ENCODE results near the gene NEIL3. TPM values are rescaled to one million over a fixed set of nuclear protein-coding genes. Genes with fewer than 3 reads are reported as not detected.

The NEIL3 gene
- total RNA-seq, 1 experiment from 2014 or later, result 18.1 TPM

GRCh38 chr4:177404986-177405385 is 95.3 kb downstream of the NEIL3 start:
- no peaks in the 10 kb centered on the region for H3K27me3 ChIP-seq (ENCODE audit: insufficient read depth, low read length)
- H3K4me3 ChIP-seq (replicated peaks in 1 of 2; ENCODE audit: low read depth in 1 of 2, low read length in 2 of 2), result no peak overlapping the region
- POLR2A ChIA-PET, result no interaction called here
- BruUV-seq (replicated peaks), result no TSS peak
- H3K9ac ChIP-seq (ENCODE audit: low read length), result no peak overlapping the region
- H3K4me2 ChIP-seq (ENCODE audit: low read length), result no peak overlapping the region
- no peaks in the 10 kb centered on the region for H4K20me1 ChIP-seq (ENCODE audit: insufficient read depth)
- no peaks in the 10 kb centered on the region for H3K36me3 ChIP-seq (ENCODE audit: control insufficient read depth in 1 of 2, insufficient read depth in 2 of 2, low read length in 2 of 2)
- DNase-seq (ENCODE audit: low read depth, low spot score), result no peak
- no peaks in the 10 kb centered on the region for H3K9me3 ChIP-seq (ENCODE audit: control insufficient read depth in 1 of 2, insufficient read depth in 1 of 2, low read depth in 1 of 2, low read length in 2 of 2)
- CTCF ChIA-PET, result no interaction called here
- H2AFZ ChIP-seq (ENCODE audit: low read depth, low read length, poor library complexity, severe bottlenecking), result no peak overlapping the region
- H3K27ac ChIP-seq (ENCODE audit: low read depth, low read length), result no peak overlapping the region
- no peaks in the 10 kb centered on the region for H3K79me2 ChIP-seq (ENCODE audit: insufficient read depth, low read length)
- RAD21 ChIA-PET (ENCODE audit: low non-redundant PET in 1 of 2, low total read pairs in 2 of 2, uncharacterized antibody in 2 of 2, unreplicated experiment in 2 of 2), result no interaction called here
- TF ChIP-seq REST (IDR thresholded peaks at IDR 0.05; ENCODE audit: low read depth), result no peak
- TF ChIP-seq SP1 (IDR thresholded peaks at IDR 0.05; ENCODE audit: low read depth), result no peak
- TF ChIP-seq SRF (IDR thresholded peaks at IDR 0.05; ENCODE audit: low read depth), result no peak
- TF ChIP-seq ELF1 (IDR thresholded peaks at IDR 0.05; ENCODE audit: borderline replicate concordance, low read depth), result no peak
- no peak for TF ChIP-seq EZH2 (IDR thresholded peaks at IDR 0.05)
- no peak for TF ChIP-seq ZNF274 (IDR thresholded peaks at IDR 0.05; ENCODE audit: low read depth, low read length)
- TF ChIP-seq ZFX (IDR thresholded peaks at IDR 0.05), result no peak
- no peak for TF ChIP-seq FOSL1 (IDR thresholded peaks at IDR 0.05; ENCODE audit: low read depth)
- TF ChIP-seq CTCF (IDR thresholded peaks at IDR 0.05 in 2 of 3, conservative IDR thresholded peaks at IDR 0.05 in 1 of 3; ENCODE audit: borderline replicate concordance in 1 of 3, insufficient read depth in 1 of 3, low read depth in 2 of 3, low read length in 2 of 3), result no peak
- TF ChIP-seq POLR2A (IDR thresholded peaks at IDR 0.05; ENCODE audit: borderline replicate concordance, extremely low read depth, insufficient read depth, insufficient read length), result no peak
- TF ChIP-seq MAX (IDR thresholded peaks at IDR 0.05), result no peak
- TF ChIP-seq JUND (IDR thresholded peaks at IDR 0.05), result no peak
- no peak for TF ChIP-seq POLR2AphosphoS5 (IDR thresholded peaks at IDR 0.05; ENCODE audit: low read depth, low read length)
- no peak for TF ChIP-seq ATF3 (IDR thresholded peaks at IDR 0.05)
- TF ChIP-seq TCF7L2 (IDR thresholded peaks at IDR 0.05; ENCODE audit: borderline replicate concordance, extremely low read depth, insufficient read depth, insufficient read length), result no peak
- no peak for TF ChIP-seq CBX3 (IDR thresholded peaks at IDR 0.05; ENCODE audit: low read depth)
- no peak for ATAC-seq
- H3K4me1 ChIP-seq (ENCODE audit: control insufficient read depth in 1 of 2, insufficient read depth in 2 of 2, low read length in 2 of 2), result no peaks in the 10 kb centered on the region
- H3K9me2 ChIP-seq (ENCODE audit: insufficient read depth), result no peaks in the 10 kb centered on the region
- intact Hi-C loops (cut with micrococcal nuclease), result no loop called here

Measured in HCT116 (cell line).